H54 (cell line): Measurements from ENCODE around the gene SH2D7.

ENCODE experiments used
- DNase-seq: peaks from one replicate; pipeline ENCODE4 v3.0.0; 2011; ENCODE audit warnings: low spot score, mixed read lengths; ENCODE audit not compliant: insufficient read length
- FAIRE-seq: peaks from 3 replicates; lab custom pipeline; 2011; peaks lifted over from hg19 to GRCh38; lab: Jason Lieb, UNC
- POLR2A ChIP-seq: IDR thresholded peaks from 2 replicates; pipeline ENCODE4 v1.6.1; 2011; ENCODE audit warnings: low read depth, mild to moderate bottlenecking, low read length

Gene SH2D7

DNA sequence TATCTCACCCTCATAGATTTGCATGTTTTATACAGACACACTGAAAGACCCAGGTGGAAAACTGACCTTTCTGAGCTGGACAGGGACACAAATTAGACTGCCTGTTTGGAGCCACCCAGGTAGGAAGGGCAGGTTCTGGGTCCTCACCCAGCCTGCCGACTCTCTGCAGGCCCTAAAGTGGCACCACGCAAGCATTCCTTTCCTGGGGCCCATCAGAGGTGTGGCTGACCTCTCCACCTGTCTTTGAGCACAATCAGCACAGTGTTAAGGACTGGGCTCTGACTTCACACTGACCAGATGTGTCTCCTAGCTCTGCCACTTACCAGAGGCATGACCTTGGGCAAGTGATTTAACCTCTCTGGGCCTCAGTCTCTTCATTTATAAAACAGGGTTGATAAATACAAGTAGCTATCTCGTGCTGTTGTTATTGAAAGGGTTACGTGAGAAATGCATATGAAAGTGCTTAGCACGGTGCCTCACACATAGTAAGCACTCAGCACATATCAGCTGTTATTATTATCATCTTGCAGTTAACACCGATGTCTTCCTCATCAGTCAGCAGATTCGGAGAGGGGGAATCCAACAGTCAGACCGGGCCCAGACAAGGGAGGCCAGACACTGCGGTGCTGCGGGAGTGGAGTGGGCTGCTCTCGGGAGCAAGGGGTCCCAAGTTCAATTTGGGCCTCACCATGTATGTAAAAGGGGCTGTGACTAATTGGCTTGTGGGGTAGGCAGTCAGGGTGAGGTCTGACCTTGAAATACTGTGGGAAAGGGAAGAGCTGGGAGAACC is 12.9 kb upstream of the SH2D7 start:
- FAIRE-seq (no peak), DNase-seq (no peak)
- no peak for TF ChIP-seq POLR2A

DNA sequence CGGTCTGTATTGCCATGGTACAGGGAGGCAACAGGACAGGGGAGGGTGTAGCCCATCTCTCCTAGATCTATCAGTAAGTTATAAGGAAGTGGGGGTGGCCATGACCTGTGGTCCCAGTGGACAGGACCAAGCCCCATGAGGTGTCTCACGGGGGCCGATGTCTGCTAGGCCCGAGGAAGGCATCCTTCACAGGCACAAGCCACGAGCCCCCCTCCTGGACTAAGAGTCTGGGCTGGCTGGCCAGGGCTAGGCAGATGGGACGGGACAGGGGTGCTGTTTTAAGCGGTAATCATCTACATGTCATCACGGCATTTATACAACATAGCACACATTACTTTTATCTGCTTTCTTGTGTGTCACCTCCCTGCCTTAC is 12.3 kb upstream of the SH2D7 start:
- FAIRE-seq: no peak
- no peak for TF ChIP-seq POLR2A
- DNase-seq: no peak

DNA sequence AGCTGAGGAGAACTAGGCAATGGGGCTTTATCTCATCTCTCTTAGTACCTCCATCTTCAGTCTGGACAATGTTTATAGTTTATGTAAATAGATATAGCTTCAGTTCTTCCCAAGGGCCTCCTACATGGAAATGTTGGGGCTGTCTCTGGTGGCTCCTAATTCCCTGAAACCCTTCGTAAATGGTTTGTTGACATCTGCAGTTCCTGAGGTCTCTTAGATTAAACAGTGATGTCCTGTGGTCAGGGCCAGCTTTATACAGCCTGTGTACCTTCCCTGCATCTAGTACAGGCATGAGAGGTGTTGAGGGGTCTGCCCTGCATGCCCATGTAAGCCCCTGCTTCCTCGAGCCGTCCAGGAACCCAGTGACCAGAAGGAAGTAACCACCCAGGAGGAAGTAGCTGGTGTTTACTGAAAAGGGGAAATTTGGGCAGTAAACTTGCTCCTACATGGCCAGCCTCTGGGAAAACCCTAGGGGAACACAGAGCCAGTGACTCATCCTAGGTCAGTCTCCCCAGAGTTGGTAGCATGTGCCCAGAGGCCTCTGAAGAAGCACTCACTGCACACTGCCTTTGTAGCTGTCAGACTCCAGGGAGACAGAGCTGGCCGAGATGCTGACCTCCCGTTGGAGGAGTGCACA is 10.1 kb upstream of the SH2D7 start:
- DNase-seq (no peak), FAIRE-seq (no peak)
- TF ChIP-seq POLR2A: no peak

DNA sequence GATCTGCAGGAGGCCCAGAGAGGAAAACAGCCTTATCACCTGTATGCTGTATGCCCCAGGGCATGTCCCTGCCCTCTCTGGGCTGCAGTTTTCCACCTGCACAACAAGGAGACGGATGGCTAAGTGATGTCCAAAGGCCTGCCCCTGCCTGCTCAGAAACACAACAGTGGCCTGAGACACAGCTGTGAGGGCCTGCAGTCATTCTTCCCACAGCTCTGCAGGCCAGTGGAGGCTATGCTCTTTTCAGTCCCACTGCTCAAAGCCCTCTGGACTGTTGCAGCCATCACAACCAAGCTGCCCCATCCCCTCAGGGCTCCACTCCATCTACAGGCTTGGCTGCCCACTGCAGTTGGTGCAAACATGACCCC is 9.6 kb upstream of the SH2D7 start:
- DNase-seq (no peak), FAIRE-seq (no peak)
- TF ChIP-seq POLR2A: no peak

DNA sequence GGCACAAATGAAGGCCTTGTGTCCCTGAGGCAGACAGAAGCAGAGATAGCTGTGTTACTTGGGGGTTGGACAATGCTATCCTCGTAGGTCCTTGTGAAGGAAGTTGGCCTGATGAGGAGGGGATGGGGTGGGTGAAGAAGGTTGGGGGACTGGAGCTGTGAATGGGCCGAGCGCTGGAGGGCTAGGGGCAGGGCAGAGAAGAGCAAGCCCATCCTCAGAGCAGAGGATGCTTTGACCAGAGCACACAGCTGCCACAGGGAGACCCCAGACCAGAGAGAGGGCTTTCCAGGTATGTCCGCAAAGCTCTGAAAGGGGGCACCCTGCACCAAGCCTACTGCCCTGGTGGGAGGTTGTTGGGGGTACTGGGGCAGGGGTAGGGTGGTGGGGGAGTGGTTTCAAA is 9.2 kb upstream of the SH2D7 start:
- DNase-seq: no peak
- FAIRE-seq: no peak
- no peak for TF ChIP-seq POLR2A

DNA sequence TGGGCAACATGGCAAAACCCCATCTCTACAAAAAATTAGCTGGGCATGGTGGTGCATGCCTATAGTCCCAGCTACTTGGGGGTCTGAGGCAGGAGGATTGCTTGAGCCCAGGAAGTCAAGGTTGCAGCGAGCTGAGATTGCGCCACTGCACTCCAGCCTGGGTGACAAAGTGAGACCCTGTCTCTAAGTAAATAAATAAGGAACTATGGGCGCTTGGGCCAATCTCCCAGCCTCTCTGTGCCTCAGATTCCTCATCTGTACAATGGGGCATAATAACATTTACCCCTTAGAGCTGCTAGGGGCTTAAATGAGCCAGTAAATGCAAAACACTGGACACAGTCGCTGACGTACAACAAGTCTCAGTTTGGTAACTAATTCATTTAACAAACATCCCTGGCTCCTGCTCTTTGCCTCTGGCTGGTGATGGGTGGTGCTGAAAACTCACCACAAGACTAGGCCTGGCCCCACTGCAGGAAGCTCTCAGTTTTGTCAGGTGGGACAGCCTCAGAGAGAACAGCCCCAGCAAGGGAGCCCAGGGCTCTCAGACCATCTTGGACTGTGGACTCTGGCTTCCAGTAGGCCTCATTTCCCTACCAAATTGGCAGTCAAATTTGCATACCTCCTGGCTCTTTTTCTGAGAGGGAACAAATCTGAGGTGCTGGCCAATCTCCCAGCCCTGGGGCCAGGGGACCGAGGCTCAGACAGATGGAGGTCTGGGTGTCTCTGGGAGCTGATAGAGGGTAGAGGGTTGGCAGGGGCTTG is 8.5 kb upstream of the SH2D7 start:
- no peak for FAIRE-seq

DNA sequence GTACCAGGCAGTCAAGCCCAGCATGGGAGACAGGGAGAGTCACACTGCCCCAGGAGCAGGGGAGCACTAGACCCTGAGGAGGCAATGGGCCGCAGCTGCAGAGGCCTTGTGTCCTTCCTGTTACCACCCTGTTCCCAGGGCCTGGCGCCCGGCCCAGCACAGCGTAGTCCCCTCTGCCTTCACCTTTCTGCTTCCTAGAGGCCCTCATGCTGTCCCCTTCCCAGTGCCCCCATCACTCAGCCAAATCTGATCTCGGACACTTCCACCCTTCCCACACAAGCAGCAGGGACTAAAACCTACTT is 8.0 kb upstream of the SH2D7 start:
- no peak for FAIRE-seq
- no peak for TF ChIP-seq POLR2A
- DNase-seq: no peak

More for the DNA sequence above, 8.5 kb upstream of the SH2D7 start:
- TF ChIP-seq POLR2A: no peak
- DNase-seq: no peak

DNA sequence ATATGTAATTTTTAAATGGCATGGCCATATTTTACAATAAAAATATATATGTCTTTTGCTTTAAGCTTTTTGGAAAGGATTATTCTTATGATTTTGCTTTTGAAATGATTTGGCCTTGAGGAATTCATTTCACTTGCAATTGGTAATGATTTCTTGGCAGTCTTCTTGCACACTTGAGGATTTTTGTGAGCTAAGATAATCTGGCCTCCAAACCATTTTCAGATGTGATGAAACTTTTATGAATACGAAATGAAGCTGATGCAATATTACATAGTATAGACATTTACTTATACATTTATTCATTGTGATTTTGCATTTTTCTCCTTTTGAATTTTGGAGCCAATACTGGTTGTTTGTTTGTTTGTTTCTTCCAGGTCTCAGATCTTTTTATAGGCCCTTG is 6.4 kb upstream of the SH2D7 start:
- DNase-seq (no peak), FAIRE-seq (no peak)
- TF ChIP-seq POLR2A: no peak

DNA sequence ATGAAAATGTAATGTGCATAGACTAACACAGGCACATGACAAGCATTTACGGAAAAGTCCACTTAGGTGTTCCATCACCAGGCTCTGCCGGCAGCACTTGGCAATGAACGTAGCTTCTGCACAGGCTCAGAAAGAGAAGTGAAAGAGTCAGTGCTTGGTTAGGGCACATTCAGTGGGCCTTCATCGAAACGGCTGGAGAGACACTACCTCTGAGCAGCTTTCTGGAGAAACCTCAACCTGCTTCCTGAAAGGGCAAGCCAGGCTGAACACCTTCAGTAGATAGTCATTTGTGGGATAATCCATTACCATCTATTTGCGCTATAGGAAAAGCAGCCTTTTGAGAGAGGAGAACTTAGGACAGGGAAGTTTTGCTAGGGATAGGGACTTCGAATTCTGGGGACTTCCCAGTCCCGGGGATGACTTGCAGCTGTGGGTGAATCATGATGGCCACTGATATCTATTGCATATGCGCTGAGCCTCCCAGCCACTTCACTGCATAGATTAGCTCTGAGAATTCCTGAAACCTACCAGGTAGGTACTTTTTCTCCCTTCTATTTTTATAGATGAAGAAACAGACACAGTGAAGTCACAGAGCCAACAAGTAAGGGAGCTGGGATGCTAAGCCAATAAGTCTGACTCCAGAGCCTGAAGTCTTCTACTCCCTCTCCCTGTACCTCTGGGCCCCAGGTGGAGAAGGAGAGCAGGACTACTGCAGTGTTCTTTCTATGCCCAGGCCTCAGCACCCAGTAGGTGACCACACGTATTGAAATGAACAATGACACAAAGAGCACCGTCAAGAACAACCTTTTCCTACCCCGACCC is 4.2 kb upstream of the SH2D7 start:
- DNase-seq (no peak), FAIRE-seq (no peak)
- TF ChIP-seq POLR2A: no peak

DNA sequence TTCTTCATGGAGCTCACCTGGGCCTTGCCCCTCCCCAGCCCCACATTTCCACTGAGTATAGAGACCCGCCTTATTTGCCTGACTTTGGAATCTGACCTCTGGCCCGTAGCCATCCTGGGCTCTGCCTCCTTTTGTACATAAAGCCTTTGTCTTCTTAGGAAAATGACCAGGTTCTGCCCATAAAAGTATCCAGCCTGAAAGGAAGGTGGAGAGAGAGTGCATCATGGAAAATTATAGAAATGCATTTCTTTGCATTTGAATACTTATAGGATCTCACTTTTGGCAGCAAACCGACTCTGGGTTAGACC is 3.6 kb upstream of the SH2D7 start:
- DNase-seq (no peak), FAIRE-seq (no peak)
- TF ChIP-seq POLR2A: no peak

DNA sequence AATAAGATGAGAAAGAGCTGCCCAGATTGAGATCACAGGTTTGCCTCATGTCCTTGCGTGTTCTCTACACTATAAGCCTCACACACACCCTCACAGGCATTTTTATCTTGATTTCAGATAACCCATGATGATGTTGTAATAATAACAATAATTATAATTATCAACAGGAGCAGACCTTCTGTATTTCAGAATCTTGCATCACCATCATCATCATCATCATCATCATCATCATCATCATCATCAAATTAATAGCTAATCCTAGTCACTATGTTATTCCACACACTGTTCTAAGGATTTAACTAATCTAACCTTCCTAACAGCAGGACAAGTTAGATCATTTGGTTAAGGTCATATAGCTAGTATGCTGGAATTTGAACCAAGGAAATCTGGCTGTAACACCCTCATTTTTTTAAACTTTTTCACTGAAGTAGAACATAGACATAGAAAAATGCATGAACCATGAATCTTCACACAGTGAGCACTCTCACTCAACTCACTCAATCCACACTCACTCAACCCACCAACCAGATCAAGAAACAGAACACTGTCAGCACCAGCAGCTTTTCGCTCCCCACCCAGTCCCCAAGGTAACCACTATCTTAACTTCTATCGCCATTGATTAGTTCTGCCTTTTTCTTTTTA is 1.8 kb upstream of the SH2D7 start:
- TF ChIP-seq POLR2A: no peak
- FAIRE-seq (no peak), DNase-seq (no peak)

DNA sequence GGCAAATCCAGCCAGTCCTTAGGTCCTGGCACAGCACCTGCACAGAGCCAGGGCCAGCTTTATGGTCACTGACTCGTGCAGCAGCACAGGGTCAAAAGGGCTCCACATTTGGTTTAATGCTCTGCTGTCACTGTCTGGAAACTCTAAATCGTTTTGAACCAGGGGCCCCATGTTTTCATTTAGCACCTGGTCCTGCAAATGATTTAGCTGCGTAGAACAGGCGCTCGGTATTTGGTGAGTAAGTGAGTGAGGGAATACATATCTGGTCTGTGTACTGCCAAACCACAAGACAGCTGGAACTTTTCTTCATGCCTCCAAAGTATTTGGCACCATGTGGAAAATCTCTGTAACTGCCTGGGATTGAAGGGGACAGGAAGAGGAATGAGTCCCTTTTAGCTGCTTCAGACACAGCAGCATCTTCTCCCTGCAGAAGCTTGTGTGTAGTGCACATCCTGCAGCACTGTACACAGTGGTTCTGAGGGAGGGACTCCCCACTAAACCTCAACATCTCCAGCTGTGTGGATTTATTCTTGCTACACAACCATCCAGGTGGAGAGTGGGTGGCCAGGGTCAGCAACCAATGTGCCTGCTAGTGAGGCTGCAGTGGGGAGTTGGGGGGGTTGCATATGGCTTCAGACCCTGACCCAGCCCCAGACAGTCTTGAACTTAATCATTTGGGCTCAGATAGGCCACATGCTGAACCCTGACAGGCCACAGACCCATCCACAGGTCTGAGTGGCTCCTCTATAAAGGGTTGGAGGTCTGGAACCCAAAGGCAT is 1.1 kb downstream of the SH2D7 start:
- TF ChIP-seq POLR2A: no peak
- DNase-seq (no peak), FAIRE-seq (no peak)

DNA sequence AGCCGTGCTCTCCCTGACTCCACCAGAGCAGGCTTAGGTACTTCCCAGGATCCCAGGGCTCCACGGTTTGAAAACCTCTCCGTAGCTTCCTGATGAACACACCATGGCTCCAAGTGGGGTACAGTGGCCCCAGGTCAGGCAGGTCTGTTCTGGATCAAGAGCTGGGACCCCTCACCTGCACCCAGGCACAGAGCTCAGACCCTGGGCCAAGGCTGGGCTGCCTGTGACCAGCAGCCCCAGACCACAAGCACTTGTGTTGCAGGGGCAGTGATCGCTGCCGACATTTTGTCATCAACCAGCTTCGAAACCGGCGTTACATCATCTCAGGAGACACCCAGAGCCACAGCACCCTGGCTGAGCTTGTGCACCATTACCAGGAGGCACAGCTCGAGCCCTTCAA is 5.3 kb downstream of the SH2D7 start:
- FAIRE-seq (no peak), DNase-seq (no peak)
- TF ChIP-seq POLR2A: no peak
